Measurements from ENCODE around the gene NUCKS1.

The NUCKS1 gene

GRCh38 chr1:205756552-205756951 is 6.6 kb upstream of the NUCKS1 start:
- Mint-ChIP-seq H3K4me3 (no peak overlapping the region), H3K27me3 (ENCODE audit: low read depth) (peaks cover 14% of the 10 kb centered on the region), H3K9me3 (peaks cover 2% of the 10 kb centered on the region), H3K36me3 (ENCODE audit: low read depth) (no peaks in the 10 kb centered on the region), H3K27ac (no peak overlapping the region), H3K4me1 (no peaks in the 10 kb centered on the region)
- no peak for TF ChIP-seq CTCF (IDR thresholded peaks at IDR 0.05; ENCODE audit: unreplicated experiment in 3 of 3)

- Mint-ChIP-seq H3K4me3 (no peak overlapping the region), H3K9me3 (no peaks in the 10 kb centered on the region), H3K36me3 (ENCODE audit: low read depth) (no peaks in the 10 kb centered on the region), H3K4me1 (no peaks in the 10 kb centered on the region), H3K27me3 (ENCODE audit: low read depth) (peaks cover 14% of the 10 kb centered on the region), H3K27ac (no peak overlapping the region)
- TF ChIP-seq CTCF (IDR thresholded peaks at IDR 0.05; ENCODE audit: unreplicated experiment in 3 of 3): no peak
Measured at GRCh38 chr1:205754857-205755256, 4.9 kb upstream of the NUCKS1 start.

GRCh38 chr1:205751036-205751651 is 1.2 kb upstream of the NUCKS1 start:
- Mint-ChIP-seq H3K9me3 (no peaks in the 10 kb centered on the region), H3K4me3 (peak overlapping the region; percentile 88 to 93 (median 91)), H3K4me1 (peaks cover 13% of the 10 kb centered on the region), H3K36me3 (ENCODE audit: low read depth) (peaks cover 4% of the 10 kb centered on the region), H3K27me3 (ENCODE audit: low read depth) (peaks cover 14% of the 10 kb centered on the region), H3K27ac (peak overlapping the region; percentile 96 to 99 (median 96))
- TF ChIP-seq CTCF (IDR thresholded peaks at IDR 0.05; ENCODE audit: unreplicated experiment in 3 of 3): no peak

GRCh38 chr1:205749234-205750137 is 496 bp downstream of the NUCKS1 start:
- H3K4me1 Mint-ChIP-seq: peaks cover 15% of the 10 kb centered on the region
- no peaks in the 10 kb centered on the region for H3K9me3 Mint-ChIP-seq
- peak overlapping the region; percentile 92 to 100 (median 92) for H3K4me3 Mint-ChIP-seq
- H3K27me3 Mint-ChIP-seq (ENCODE audit: low read depth): peaks cover 6% of the 10 kb centered on the region
- peak overlapping the region; percentile 96 to 99 (median 97) for H3K27ac Mint-ChIP-seq
- TF ChIP-seq CTCF (IDR thresholded peaks at IDR 0.05; ENCODE audit: unreplicated experiment in 3 of 3): no peak
- H3K36me3 Mint-ChIP-seq (ENCODE audit: low read depth): peaks cover 4% of the 10 kb centered on the region

GRCh38 chr1:205748403-205749233 is 1.4 kb downstream of the NUCKS1 start:
- Mint-ChIP-seq H3K36me3 (ENCODE audit: low read depth) (peaks cover 7% of the 10 kb centered on the region), H3K9me3 (no peaks in the 10 kb centered on the region), H3K27ac (peak overlapping the region; percentile 96 to 99 (median 97)), H3K4me1 (peaks cover 20% of the 10 kb centered on the region), H3K27me3 (ENCODE audit: low read depth) (peaks cover 4% of the 10 kb centered on the region), H3K4me3 (peak overlapping the region; percentile 92 to 100 (median 92))
- no peak for TF ChIP-seq CTCF (IDR thresholded peaks at IDR 0.05; ENCODE audit: unreplicated experiment in 3 of 3)

All from nephron (organoid).